Activated B cell treated with CpG ODN at 0.5 μM for 24 hours (primary cell): ENCODE results near the gene GLI3. TPM values are rescaled to one million over a fixed set of nuclear protein-coding genes. Genes with fewer than 3 reads are reported as not detected.

ENCODE experiments used
- ATAC-seq: fragments of 200-7000 bp; cut with Tn5 transposase; one replicate; pipeline ENCODE4 v1.10.0; 2021; ENCODE audit warnings: low read depth, mild to moderate bottlenecking, moderate library complexity
- CTCF ChIA-PET: fragments of 350-600 bp; sonication (Branson Sonifier 250); formaldehyde crosslinking; loops from one replicate; lab custom pipeline; 2021; ENCODE audit warnings: antibody characterized with exemption; lab: Charles Lee
- POLR2A ChIA-PET: fragments of 350-600 bp; sonication (Branson Sonifier 250); formaldehyde crosslinking; loops from one replicate; lab custom pipeline; 2021; ENCODE audit warnings: antibody characterized with exemption; lab: Charles Lee
- DNase-seq: peaks from one replicate; pipeline ENCODE4 v3.0.0; 2022
- H3K27ac Mint-ChIP-seq: one replicate; pipeline ENCODE4 v1.8.0; 2020; ENCODE audit warnings: mixed read lengths
- H3K27me3 Mint-ChIP-seq: one replicate; pipeline ENCODE4 v1.8.0; 2021; ENCODE audit warnings: mixed read lengths
- H3K36me3 Mint-ChIP-seq: one replicate; pipeline ENCODE4 v1.8.0; 2021; ENCODE audit warnings: low read depth, mixed read lengths
- H3K4me1 Mint-ChIP-seq: one replicate; pipeline ENCODE4 v1.8.0; 2021; ENCODE audit warnings: mixed read lengths
- H3K4me3 Mint-ChIP-seq: one replicate; pipeline ENCODE4 v1.8.0; 2020; ENCODE audit warnings: mild to moderate bottlenecking, mixed read lengths
- H3K9me3 Mint-ChIP-seq: one replicate; pipeline ENCODE4 v1.8.0; 2020; ENCODE audit warnings: mixed read lengths
- CTCF ChIP-seq: fragments of 200-600 bp; IDR thresholded peaks from one replicate; pipeline ENCODE4 v1.8.0; 2022; ENCODE audit warnings: antibody characterized with exemption, mild to moderate bottlenecking
- intact Hi-C: fragments of 100-400 bp; cut with micrococcal nuclease; formaldehyde crosslinking; loops from one replicate; pipeline ENCODE4 v1.15.1; 2024
- total RNA-seq: library from RNA; stranded (reverse); gene quantifications from 2 replicates; pipeline ENCODE4 v1.2.3, GENCODE V29; 2022

GLI3 gene
- total RNA-seq, 1 donor from 2014 or later: not detected

- intact Hi-C loops: no loop called here
- Mint-ChIP-seq H3K27ac (no peak overlapping the region), H3K9me3 (no peaks in the 10 kb centered on the region), H3K4me1 (no peaks in the 10 kb centered on the region), H3K36me3 (no peaks in the 10 kb centered on the region), H3K4me3 (no peak overlapping the region), H3K27me3 (peaks cover 18% of the 10 kb centered on the region)
- no peak for TF ChIP-seq CTCF
- ATAC-seq (no peak), DNase-seq (no peak)
- ChIA-PET CTCF (no interaction called here), POLR2A (no interaction called here)
Observed at GRCh38 chr7:42244828-42245227, 7.8 kb upstream of the GLI3 start.

GRCh38 chr7:42242381-42242780 is 5.4 kb upstream of the GLI3 start:
- peaks cover 36% of the 10 kb centered on the region for H3K27me3 Mint-ChIP-seq
- ChIA-PET CTCF (no interaction called here), POLR2A (no interaction called here)

GRCh38 chr7:42241424-42241823 is 4.4 kb upstream of the GLI3 start:
- no peak overlapping the region for H3K27ac Mint-ChIP-seq
- peaks cover 36% of the 10 kb centered on the region for H3K27me3 Mint-ChIP-seq
- ChIA-PET POLR2A (no interaction called here), CTCF (no interaction called here)
- peaks cover 11% of the 10 kb centered on the region for H3K4me1 Mint-ChIP-seq
- H3K4me3 Mint-ChIP-seq: no peak overlapping the region
- no peaks in the 10 kb centered on the region for H3K9me3 Mint-ChIP-seq
- ATAC-seq (no peak), DNase-seq (no peak)
- no peaks in the 10 kb centered on the region for H3K36me3 Mint-ChIP-seq
- TF ChIP-seq CTCF: no peak
- intact Hi-C loops: no loop called here

More at GRCh38 chr7:42242381-42242780, 5.4 kb upstream of the GLI3 start:
- intact Hi-C loops: no loop called here
- Mint-ChIP-seq H3K4me1 (peaks cover 7% of the 10 kb centered on the region), H3K4me3 (no peak overlapping the region), H3K36me3 (no peaks in the 10 kb centered on the region), H3K27ac (no peak overlapping the region), H3K9me3 (no peaks in the 10 kb centered on the region)
- no peak for TF ChIP-seq CTCF
- no peak for ATAC-seq
- no peak for DNase-seq

GRCh38 chr7:42240416-42240815 is 3.4 kb upstream of the GLI3 start:
- ChIA-PET POLR2A (no interaction called here), CTCF (no interaction called here)
- no peak for TF ChIP-seq CTCF
- peaks cover 42% of the 10 kb centered on the region for H3K27me3 Mint-ChIP-seq
- no peak for DNase-seq
- ATAC-seq: no peak
- H3K9me3 Mint-ChIP-seq: no peaks in the 10 kb centered on the region
- no peak overlapping the region for H3K27ac Mint-ChIP-seq
- intact Hi-C loops: no loop called here
- peaks cover 19% of the 10 kb centered on the region for H3K4me1 Mint-ChIP-seq
- H3K4me3 Mint-ChIP-seq: no peak overlapping the region
- no peaks in the 10 kb centered on the region for H3K36me3 Mint-ChIP-seq

- Mint-ChIP-seq H3K27ac (no peak overlapping the region), H3K4me1 (peaks cover 20% of the 10 kb centered on the region)
Observed at GRCh38 chr7:42238709-42239366, 1.8 kb upstream of the GLI3 start.

More at GRCh38 chr7:42238709-42239366, 1.8 kb upstream of the GLI3 start:
- ChIA-PET POLR2A (no interaction called here), CTCF (no interaction called here)
- H3K27me3 Mint-ChIP-seq: peaks cover 49% of the 10 kb centered on the region
- peak overlapping the region; percentile 78 for H3K4me3 Mint-ChIP-seq
- intact Hi-C loops: no loop called here
- H3K9me3 Mint-ChIP-seq: no peaks in the 10 kb centered on the region
- ATAC-seq (no peak), DNase-seq (no peak)
- no peak for TF ChIP-seq CTCF
- no peaks in the 10 kb centered on the region for H3K36me3 Mint-ChIP-seq
